CD4-positive, alpha-beta T cell treated with Interleukin-21 for 1 hour (primary cell): ENCODE results near the gene DCDC2B.

Experiments
- DNase-seq: peaks from one replicate; pipeline ENCODE4 v3.0.0-alpha.2; 2020

DCDC2B gene

GRCh38 chr1:32197074-32197473 lies 11.8 kb upstream of the DCDC2B start:
- DNase-seq = no peak

DNA sequence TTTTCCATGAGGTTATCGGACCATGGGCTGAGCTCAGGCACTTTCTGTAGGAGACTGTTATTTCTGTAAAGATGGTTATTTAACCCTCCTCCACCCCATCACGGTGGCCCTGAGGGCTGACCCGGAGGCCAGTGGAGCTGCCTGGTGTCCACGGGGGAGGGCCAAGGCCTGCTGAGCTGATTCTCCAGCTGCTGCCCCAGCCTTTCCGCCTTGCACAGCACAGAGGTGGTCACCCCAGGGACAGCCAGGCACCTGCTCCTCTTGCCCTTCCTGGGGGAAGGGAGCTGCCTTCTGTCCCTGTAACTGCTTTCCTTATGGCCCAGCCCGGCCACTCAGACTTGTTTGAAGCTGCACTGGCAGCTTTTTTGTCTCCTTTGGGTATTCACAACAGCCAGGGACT lies 11.1 kb upstream of the DCDC2B start:
- no peak for DNase-seq

DNA sequence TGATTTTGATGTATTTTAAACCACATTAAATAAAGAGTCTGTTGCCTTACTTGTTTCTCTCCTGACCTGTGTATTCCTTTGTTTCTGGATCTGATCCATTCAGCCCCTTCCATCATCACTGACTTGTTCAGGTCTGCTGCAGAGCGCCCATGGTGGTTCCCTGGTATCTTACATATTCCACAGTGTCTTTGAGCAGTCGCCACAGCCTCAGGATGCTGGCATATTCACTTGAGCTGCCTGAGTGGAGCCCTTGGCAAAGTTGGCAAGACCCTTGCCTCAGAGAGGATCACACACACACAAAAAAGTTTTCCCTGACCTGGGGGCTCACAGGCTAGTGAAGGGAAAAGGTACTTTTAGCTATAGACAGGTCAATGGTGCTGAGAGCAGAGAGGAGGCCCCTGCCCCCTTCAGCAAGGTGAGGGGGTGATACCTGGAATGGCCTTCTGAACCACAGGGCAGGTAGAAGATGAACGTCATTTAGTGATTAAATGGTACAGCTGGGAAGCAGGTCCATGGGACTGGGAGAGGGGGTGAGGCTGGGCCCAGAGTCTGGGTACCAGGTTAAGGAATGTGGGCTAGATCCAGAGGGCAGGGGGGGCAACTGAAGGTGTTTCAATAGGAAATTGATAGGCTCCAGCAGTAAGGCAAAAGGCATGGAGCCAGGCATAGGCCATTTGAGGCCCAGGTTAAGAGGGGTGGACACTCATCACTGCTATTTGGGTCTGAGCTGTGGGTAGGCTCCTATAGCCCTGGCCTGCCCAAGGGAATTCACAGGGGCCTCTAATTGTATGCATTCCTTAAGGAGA lies 10.4 kb upstream of the DCDC2B start:
- no peak for DNase-seq

DNA sequence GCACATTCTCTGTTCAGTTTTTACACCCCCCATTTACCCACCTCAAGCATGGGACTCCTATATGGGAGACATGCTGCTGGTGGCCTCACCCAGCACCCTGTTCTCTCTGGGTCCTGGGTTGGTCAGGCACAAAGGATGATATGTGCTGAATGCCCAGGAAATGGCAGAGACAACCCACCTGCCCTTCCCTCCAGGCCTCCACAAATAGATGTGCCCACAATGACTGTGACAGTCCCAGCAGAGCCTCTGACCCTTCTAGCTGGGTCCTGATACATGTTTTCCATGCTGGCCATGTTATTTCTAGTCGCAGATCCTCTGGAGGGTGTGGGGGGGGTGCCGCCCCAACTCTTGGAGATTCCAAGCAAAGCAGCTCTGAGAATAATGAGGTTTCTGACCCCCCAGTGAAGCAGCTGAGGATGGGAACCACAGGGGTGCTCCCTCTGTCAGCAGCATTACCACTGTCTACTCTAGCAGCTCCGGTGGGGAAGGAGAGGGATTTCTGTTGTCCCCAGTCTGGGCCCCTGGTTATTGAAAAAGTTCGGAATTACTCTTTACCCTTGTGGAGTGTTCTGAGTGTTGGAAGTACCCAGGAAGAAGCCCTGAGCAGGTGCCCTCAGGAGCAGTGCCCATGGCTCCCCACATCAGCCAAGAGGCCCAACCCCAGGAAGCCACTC lies 9.7 kb upstream of the DCDC2B start:
- DNase-seq = no peak

GRCh38 chr1:32199717-32200072 lies 9.2 kb upstream of the DCDC2B start:
- no peak for DNase-seq

DNA sequence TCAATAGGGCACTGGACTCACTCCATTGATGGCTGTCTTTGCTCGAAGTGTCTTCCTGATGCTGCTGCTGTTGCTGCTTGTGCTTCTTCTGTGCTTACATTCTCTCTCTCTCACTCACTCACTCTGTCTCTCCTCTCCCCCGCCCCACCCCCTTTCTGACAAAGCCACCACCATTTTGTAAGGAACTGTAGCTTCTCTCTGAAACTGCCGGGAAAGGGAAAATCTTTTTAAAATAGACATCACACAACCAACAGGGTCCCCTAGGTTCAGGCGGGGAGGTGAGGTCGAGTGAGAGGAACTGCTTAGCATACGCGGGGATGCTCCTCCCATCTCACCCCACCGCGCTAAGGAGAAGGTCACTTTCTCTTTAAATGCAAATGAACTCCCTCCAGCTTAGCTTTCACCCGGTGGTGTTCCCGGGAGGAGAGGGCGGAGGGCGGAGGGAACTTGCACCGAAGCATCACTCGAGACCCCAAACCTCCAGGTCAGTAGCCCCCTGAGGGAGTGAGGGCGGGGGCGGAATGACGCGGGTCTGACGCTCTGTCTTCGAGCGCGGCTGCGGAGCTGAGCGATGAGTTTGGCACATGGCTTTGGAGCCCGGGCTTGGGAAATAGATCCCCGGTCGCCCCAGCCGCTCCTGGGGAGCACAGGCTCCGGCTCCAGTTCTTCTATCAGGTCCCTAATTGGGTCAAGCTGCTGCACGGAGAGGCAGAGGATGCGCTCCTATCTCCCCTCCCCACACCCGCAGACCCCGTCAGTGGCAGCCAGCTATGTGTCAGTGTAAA lies 8.5 kb upstream of the DCDC2B start, which contains the start of gene CCDC28B:
Gene CCDC28B, plus strand, starts transcription at position 370 of the 785 bp plus-strand sequence. CDS start 1,341 bp downstream, outside the sequence.
- DNase-seq = peak; percentile 64

- peak; percentile 85 for DNase-seq
These were observed 7.7 kb upstream of the DCDC2B start for GRCh38 chr1:32201011-32201855.

DNA sequence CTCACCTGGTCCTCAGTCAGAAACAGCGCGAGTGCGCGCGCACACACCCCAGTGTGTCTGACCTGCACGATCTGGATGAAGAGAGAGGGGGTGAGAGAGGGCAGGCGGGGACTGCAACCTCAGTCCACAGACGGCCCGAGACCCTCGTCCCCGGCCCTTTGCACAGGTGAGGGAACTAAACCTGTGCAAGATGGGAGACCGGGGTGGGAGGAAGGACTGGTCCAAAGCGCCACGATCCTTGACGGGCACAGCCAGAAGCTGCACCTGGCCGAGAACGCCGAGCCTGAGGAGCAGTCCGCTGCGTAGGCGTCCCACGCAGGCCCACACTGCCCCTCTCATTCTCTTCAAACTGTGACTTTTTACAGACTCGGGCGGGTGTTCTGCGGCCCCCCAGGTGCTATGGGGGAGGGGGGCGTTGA lies 3.9 kb upstream of the DCDC2B start:
- no peak for DNase-seq

- DNase-seq = peak; percentile 90
These were observed 3.2 kb upstream of the DCDC2B start, which contains the start of gene IQCC for GRCh38 chr1:32205401-32206370. Gene IQCC, plus strand, starts transcription at chr1:32205671. Its CDS starts 11 bp downstream, at chr1:32205682.

- DNase-seq = no peak
These were observed 420 bp upstream of the DCDC2B start for GRCh38 chr1:32208469-32208868.

DNA sequence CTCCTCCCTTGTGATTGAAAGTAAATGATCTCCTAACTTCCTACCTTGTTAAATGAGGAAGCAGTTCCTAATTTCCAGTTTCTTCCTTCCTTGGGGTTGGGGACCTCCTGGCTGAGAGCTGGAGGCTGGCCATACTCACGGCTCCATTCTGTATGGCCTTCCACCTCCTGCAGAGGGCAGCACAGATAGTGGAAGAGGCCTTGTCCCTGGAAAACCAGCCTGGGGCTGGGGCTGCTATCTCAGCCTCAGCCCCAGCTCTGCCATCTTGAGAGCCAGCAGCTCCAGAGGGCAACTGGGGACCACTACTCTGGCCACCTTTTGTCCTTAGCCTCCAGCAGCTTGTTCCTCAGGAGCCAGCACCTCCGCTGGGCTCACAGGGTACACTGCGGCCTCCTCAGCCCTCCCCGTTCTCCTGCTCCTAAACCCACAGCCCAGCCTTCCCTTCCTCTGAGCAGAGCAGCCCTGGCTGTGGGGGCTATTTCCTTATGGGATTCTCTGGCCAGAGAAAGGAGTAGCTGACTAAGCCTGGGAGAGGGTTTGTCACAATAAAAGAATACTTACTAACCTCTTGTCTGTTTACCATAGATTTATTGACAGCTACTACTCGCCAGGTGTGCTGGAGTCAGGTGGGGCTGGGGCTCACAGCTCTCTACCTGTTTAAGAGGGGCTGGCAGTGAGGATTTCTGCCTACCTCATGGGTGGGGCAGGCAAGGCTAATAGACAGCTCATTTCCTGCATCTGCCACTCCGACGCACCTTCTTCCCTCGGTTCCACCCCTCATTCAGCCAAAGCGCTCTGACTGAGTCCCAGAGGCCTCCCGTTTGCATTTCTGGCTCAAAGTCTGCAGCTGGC lies 7.0 kb downstream of the DCDC2B start:
- DNase-seq = peak; percentile 70

DNA sequence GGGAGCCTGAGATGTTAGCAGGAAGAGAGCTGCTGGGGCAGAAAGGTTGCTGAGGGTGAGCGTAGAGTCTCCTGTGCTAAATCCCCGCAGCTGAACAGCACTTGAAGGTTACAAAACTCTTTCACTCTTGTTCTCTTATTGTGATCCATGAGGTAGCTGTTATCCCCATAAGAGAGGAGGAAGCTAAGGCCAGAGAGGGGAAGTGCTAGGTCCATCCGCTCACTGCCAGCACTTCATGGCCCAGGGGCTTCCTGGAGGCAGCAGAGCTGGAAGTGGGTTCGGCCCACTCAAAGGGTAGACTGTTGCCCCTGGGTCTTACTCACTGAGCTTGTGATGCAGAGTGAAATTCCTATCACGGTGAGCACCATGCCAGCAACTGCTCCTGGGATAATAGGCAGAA lies 7.7 kb downstream of the DCDC2B start:
- no peak for DNase-seq

- DNase-seq = no peak
These were observed 10.1 kb downstream of the DCDC2B start for GRCh38 chr1:32219022-32219421.

DNA sequence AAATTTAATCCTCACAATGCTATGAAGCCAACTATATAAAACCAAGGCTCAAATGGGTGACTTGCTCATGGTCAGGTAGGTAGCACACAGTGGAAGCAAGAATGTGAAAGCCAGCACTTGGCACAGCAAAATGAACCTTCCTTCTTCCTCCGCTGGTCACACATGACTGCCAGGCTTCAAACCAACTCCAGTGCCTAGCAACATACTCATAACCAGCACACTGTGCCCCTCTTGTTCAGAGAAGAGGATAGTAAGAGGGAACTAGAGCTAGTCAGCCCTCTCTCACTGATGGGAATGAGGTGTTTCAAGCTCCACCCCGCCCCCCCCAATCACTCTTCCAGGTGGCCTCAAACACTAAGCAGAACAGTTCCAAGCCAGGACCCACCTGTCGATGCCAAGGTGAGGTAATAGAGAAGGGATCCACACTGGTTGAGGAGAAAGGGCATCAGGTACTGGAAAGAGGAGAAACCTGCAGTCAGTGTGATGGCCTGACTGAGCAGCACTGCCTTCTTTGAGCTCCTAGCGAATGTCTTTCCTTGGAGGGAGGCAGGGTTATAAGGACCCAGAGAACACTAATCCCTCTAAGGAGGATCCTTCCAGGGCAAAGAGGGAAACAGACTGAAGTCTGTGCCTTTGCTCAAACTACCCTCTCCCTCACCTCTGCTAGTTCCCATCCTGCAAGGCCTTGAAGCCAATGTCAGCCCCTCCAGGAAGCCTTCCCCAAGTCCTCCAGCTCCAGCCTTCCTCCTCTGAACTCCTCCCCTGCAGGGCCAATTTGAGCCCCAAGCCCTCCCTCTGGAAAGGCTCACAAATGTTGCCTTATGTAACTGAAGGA lies 12.1 kb downstream of the DCDC2B start:
- DNase-seq = no peak

DNA sequence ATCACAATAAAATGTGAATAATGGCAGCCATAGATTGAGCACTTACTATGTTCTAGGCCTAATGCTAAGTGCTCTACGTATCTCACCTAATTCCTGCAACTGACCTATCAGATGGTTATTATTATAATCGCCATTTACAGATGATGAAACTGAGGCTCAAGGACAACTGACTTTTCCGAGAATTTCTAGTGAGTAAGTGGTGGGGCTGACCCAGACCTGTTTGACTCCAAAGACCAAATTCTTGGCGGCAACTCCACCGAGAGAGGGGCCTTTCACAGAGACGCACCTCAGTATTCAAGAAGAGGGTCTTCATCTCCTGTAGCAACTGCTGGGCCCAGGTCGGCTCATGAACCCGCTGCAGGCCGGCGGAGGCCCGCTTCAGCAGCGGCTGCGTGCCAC lies 12.7 kb downstream of the DCDC2B start:
- DNase-seq = no peak

DNA sequence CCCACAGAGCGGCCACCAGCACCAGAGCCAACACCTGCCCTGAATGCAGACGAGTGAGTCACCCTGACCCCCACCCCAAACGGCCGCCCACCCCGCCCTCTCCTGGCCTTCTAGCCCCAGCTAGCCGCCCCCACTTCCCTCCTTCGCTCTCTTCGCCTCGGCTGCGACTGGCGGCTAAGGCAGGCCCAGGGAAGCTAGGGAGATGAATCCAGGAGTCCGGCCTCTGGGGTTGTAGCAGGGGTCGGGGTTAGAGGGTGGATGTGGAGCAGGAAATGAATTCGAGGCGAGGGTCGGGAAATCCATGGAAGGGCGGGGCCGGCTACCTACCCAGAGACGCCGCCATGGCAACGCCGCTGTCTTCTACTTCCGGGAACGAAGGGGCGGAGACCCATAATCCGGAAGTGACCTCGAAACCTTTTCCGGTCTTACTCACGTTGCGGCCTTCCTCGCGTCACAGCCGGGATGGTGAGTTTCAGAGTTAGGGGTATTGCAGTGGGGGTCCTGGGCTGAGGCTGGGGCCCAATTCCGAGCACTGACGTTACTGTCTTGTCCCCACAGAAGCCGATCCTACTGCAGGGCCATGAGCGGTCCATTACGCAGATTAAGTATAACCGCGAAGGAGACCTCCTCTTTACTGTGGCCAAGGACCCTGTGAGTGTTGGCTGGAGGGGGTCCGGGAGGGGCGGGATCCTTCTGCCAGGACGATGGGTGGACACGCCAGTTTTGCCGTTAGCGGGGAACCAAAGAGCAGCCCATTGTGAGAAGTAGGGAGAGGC lies 13.3 kb downstream of the DCDC2B start, which contains the start of the genes EIF3I and TMEM234:
Gene EIF3I, plus strand, starts transcription at position 428 of the 776 bp plus-strand sequence. Its CDS starts 35 bp downstream, at position 463.
Gene TMEM234, minus strand, starts transcription at position 374 of the 776 bp plus-strand sequence. Its CDS starts 31 bp downstream, at position 343.
- DNase-seq = peak; percentile 95

DNA sequence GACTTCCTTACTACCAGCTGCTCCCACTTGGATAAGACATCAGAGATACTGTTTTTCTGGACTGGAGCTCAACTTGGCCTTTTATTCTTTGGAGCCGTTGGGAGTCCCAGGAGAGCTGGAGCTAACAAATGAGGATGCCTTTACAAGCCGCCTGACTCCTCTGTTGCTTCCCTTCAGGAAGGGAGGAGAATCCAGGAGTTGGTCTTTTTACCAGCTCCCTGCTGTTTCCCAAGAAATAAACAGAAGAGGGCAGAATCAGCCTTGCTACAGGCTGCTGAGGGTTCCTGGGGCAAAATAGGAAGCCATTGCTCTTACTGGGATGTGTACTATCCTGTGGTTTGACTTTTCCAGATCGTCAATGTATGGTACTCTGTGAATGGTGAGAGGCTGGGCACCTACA lies 14.8 kb downstream of the DCDC2B start:
- DNase-seq = no peak

DNA sequence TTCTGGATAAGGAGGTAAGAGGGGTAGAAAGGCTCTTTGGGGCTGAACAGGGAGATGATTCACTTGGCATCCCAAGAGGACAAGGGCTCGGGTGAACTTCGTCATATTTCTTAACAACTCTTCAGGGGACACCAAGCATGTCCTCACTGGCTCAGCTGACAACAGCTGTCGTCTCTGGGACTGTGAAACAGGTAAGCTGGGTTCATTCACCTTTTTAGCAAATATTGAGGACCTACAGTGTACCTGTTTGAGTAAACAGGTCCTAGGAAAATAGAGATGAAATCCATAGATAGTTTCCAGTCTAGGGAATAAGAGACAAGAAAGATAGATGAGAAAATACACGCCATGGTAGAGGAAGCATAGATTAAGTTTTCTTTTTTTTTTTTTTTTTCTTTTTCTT lies 15.4 kb downstream of the DCDC2B start:
- no peak for DNase-seq
